Measurements from ENCODE around the gene LIFR.

- no peak for TF ChIP-seq CTCF (IDR thresholded peaks at IDR 0.05)
- no peak for TF ChIP-seq POLR2A (IDR thresholded peaks at IDR 0.05)
These were observed 50.1 kb downstream of the LIFR start for GRCh38 chr5:38506302-38506701.
